HG02970 (cell line): ENCODE results near the gene TRMU.

ENCODE experiments used
- ATAC-seq: cut with Tn5 transposase; IDR thresholded peaks from one replicate; pipeline ENCODE4 v1.9.1; 2021; ENCODE audit warnings: mild to moderate bottlenecking, moderate library complexity, moderate number of reproducible peaks; ENCODE audit not compliant: unreplicated experiment, low FRiP score

TRMU gene

GRCh38 chr22:46331496-46331895 lies 4.0 kb upstream of the TRMU start:
- ATAC-seq = no peak

GRCh38 chr22:46336119-46337078 lies 885 bp downstream of the TRMU start:
- ATAC-seq = no peak

GRCh38 chr22:46337870-46338269 lies 2.4 kb downstream of the TRMU start:
- no peak for ATAC-seq

- ATAC-seq = no peak
These were observed 3.1 kb downstream of the TRMU start for GRCh38 chr22:46338636-46339035.

- ATAC-seq = no peak
These were observed 4.4 kb downstream of the TRMU start for GRCh38 chr22:46339956-46340355.

GRCh38 chr22:46340676-46341075 lies 5.2 kb downstream of the TRMU start:
- no peak for ATAC-seq

GRCh38 chr22:46346680-46347405 lies 11.3 kb downstream of the TRMU start:
- ATAC-seq = no peak

GRCh38 chr22:46347646-46348045 lies 12.1 kb downstream of the TRMU start:
- no peak for ATAC-seq

- no peak for ATAC-seq
These were observed 12.7 kb downstream of the TRMU start for GRCh38 chr22:46348099-46348695.

- no peak for ATAC-seq
These were observed 13.7 kb downstream of the TRMU start for GRCh38 chr22:46349238-46349637.

GRCh38 chr22:46349681-46350080 lies 14.2 kb downstream of the TRMU start:
- ATAC-seq = no peak

- no peak for ATAC-seq
These were observed 14.6 kb downstream of the TRMU start for GRCh38 chr22:46350121-46350520.

GRCh38 chr22:46350646-46351045 lies 15.1 kb downstream of the TRMU start:
- ATAC-seq = no peak

- ATAC-seq = no peak
These were observed 15.7 kb downstream of the TRMU start for GRCh38 chr22:46351131-46351735.

- ATAC-seq = no peak
These were observed 16.3 kb downstream of the TRMU start for GRCh38 chr22:46351767-46352166.

GRCh38 chr22:46352276-46352675 lies 16.8 kb downstream of the TRMU start:
- no peak for ATAC-seq

- no peak for ATAC-seq
These were observed 17.3 kb downstream of the TRMU start for GRCh38 chr22:46352691-46353386.

GRCh38 chr22:46353483-46354105 lies 18.1 kb downstream of the TRMU start:
- ATAC-seq = no peak

- no peak for ATAC-seq
These were observed 18.9 kb downstream of the TRMU start for GRCh38 chr22:46354176-46354992.
